HepG2 (cell line): ENCODE measurements around the gene FCHO2. TPM values are rescaled to one million over a fixed set of nuclear protein-coding genes. Genes with fewer than 3 reads are reported as not detected.

Experiments used
- AKAP8 ChIP-seq: sonication (generic); formaldehyde crosslinking; IDR thresholded peaks from 2 replicates; pipeline ENCODE4 v1.5.1; 2020; ENCODE audit warnings: mild to moderate bottlenecking, missing genetic modification reagents
- EP300 ChIP-seq, 3 experiments: sonication (generic) in 1 of 3; formaldehyde crosslinking in 1 of 3; IDR thresholded peaks; 2 replicates each; pipeline versions ENCODE4 v1.5.1 to v1.6.1; 2011 to 2020; ENCODE audit warnings: low read depth in 2 of 3, low read length in 2 of 3, borderline replicate concordance in 1 of 3, improper control_type of control experiment in 1 of 3, mild to moderate bottlenecking in 1 of 3, missing genetic modification reagents in 1 of 3, moderate library complexity in 1 of 3
- HMGXB3 ChIP-seq: sonication (generic); formaldehyde crosslinking; IDR thresholded peaks from 2 replicates; pipeline ENCODE4 v1.4.0; 2020; ENCODE audit warnings: missing genetic modification reagents, borderline replicate concordance
- ISL2 ChIP-seq: sonication (generic); formaldehyde crosslinking; IDR thresholded peaks from 2 replicates; pipeline ENCODE4 v1.5.0; 2020; ENCODE audit warnings: missing genetic modification reagents
- NFAT5 ChIP-seq: sonication (generic); formaldehyde crosslinking; IDR thresholded peaks from 2 replicates; pipeline ENCODE4 v1.4.0; 2020; ENCODE audit warnings: missing genetic modification reagents
- SMARCE1 ChIP-seq: fragments of 450-650 bp; IDR thresholded peaks from 2 replicates; pipeline ENCODE4 v1.6.1; 2017; ENCODE audit warnings: borderline replicate concordance
- SYNCRIP ChIP-seq: fragments of 200-400 bp; formaldehyde crosslinking; IDR thresholded peaks from 2 replicates; pipeline ENCODE4 v1.6.1; 2018; ENCODE audit warnings: mild to moderate bottlenecking, low read depth, low read length; ENCODE audit not compliant: insufficient read depth
- TBL1XR1 ChIP-seq: fragments of 150-350 bp; IDR thresholded peaks from 2 replicates; pipeline ENCODE4 v1.6.1; 2014; ENCODE audit warnings: borderline replicate concordance, low read length; ENCODE audit not compliant: partially characterized antibody
- TBX3 ChIP-seq: fragments of 450-650 bp; IDR thresholded peaks from 2 replicates; pipeline ENCODE4 v1.6.1; 2017; ENCODE audit warnings: antibody characterized with exemption, mild to moderate bottlenecking, inconsistent platforms, borderline replicate concordance
- TCF7 ChIP-seq: sonication (generic); IDR thresholded peaks from 2 replicates; pipeline ENCODE4 v1.6.1; 2016; ENCODE audit warnings: antibody characterized with exemption, low read depth
- USF2 ChIP-seq, 2 experiments: sonication (generic) in 1 of 2; formaldehyde crosslinking in 1 of 2; IDR thresholded peaks; 2 replicates each; pipeline versions ENCODE4 v1.5.1 to v1.6.1; 2011 to 2020; ENCODE audit warnings: borderline replicate concordance in 1 of 2, low read depth in 1 of 2, low read length in 1 of 2, mild to moderate bottlenecking in 1 of 2, missing genetic modification reagents in 1 of 2, moderate library complexity in 1 of 2
- ZNF572 ChIP-seq: sonication (generic); formaldehyde crosslinking; IDR thresholded peaks from 2 replicates; pipeline ENCODE4 v1.5.1; 2020; ENCODE audit warnings: mild to moderate bottlenecking, missing genetic modification reagents
- polyA plus RNA-seq, 8 experiments: library from polyadenylated mRNA; depleted of rRNA in 3 of 8; stranded (reverse) in 7 of 8; unstranded in 1 of 8; fragments of >200 nt; fragmentation: Illumina TruSeq in 4 of 8; extraction: Trizol in 4 of 8; gene quantifications; 2 replicates each; pipeline versions ENCODE4 v1.2.1 to v1.2.3, GENCODE V29; 2011 to 2016; ENCODE audit warnings: low read depth in 4 of 8, missing spikeins in 1 of 8, mixed read lengths in 1 of 8; ENCODE audit not compliant: insufficient read depth in 1 of 8
- total RNA-seq, 5 experiments: library from RNA; depleted of rRNA; stranded (reverse); fragments of >200 nt; fragmentation: Illumina TruSeq; extraction: Trizol; gene quantifications; 2 replicates each; pipeline ENCODE4 v1.2.3, GENCODE V29; 2016; ENCODE audit warnings: low read depth in 1 of 5

FCHO2 gene
- total and polyA plus RNA-seq, 2 of the 13 experiments (the other 11 are each of a cell fraction or from before 2014, with no cell fraction given), result 11.6 to 17.3 TPM

- TF ChIP-seq NFAT5 (CRISPR knock-in tag) (no peak), ZNF572 (CRISPR knock-in tag) (no peak), TBX3 (no peak), USF2 (IDR thresholded peaks at IDR 0.05; ENCODE audit: low read depth, low read length) (no peak), USF2 (CRISPR knock-in tag; IDR thresholded peaks at IDR 0.05; ENCODE audit: borderline replicate concordance) (no peak), SYNCRIP (no peak), EP300 (IDR thresholded peaks at IDR 0.05; ENCODE audit: low read depth in 2 of 2, low read length in 2 of 2) (peak in 1 of 2 experiments; percentile 41; a peak in 2 of 4 replicates), EP300 (CRISPR knock-in tag; IDR thresholded peaks at IDR 0.05; ENCODE audit: borderline replicate concordance) (no peak), SMARCE1 (no peak), AKAP8 (no peak), HMGXB3 (CRISPR knock-in tag) (0 out of 2 replicates have a peak, but pooled peaks have one; percentile 29), TCF7 (no peak), ISL2 (peak; percentile 18; the same call in 1 of the 2 replicates), TBL1XR1 (no peak)
These were observed 586 bp upstream of the FCHO2 start (continued) for GRCh38 chr5:72955143-72955767.
